ENCODE results near the gene LRFN3. TPM values are rescaled to one million over a fixed set of nuclear protein-coding genes. Genes with fewer than 3 reads are reported as not detected.

Gene LRFN3
- total RNA-seq, 4 donors from 2014 or later, result 12.1 to 48.6 (median 16.6) TPM

- H3K27ac ChIP-seq, result no peak overlapping the region
- H3K27me3 ChIP-seq, result peaks cover 50% of the 10 kb centered on the region
- H3K9me3 ChIP-seq, result no peaks in the 10 kb centered on the region
- no peaks in the 10 kb centered on the region for H3K36me3 ChIP-seq
- intact Hi-C loops (cut with DNase I; ENCODE audit: low total_unique reads), result loop anchor here (10.0 kb wide), 1 partner anchor 125 kb away; no protein-coding TSS in a partner anchor
- TF ChIP-seq POLR2A (IDR thresholded peaks at IDR 0.05) (no peak), POLR2AphosphoS5 (IDR thresholded peaks at IDR 0.05) (no peak), EP300 (IDR thresholded peaks at IDR 0.05; ENCODE audit: low read depth) (no peak), CTCF (IDR thresholded peaks at IDR 0.05) (no peak)
- DNase-seq, result no peak
- WGBS, 2 donors (ENCODE audit: low coverage in 1 of 2), result 60% methylated on average over 14 of the region's 20 CpGs; no CpG with 5 or more reads in 1 of the 2 donors
- H3K4me3 ChIP-seq, result no peak overlapping the region
- in situ Hi-C loops (cut with MboI; ENCODE audit: low pct_ligation_motif_present in 1 of 4, low pct_unique_long_range_greater_than_20kb in 1 of 4, low sequenced_read_pairs in 3 of 4), result no loop called here
- peaks cover 0 to 11% (median 4%) of the 10 kb centered on the region in 4 donors for H3K4me1 ChIP-seq
Measured at GRCh38 chr19:35959968-35960320, 23.8 kb downstream of the LRFN3 start.

- no peak overlapping the region for H3K27ac ChIP-seq
- no peak for DNase-seq
- no peaks in the 10 kb centered on the region for H3K36me3 ChIP-seq
- TF ChIP-seq POLR2A (IDR thresholded peaks at IDR 0.05) (no peak), EP300 (IDR thresholded peaks at IDR 0.05; ENCODE audit: low read depth) (no peak), CTCF (IDR thresholded peaks at IDR 0.05) (no peak), POLR2AphosphoS5 (IDR thresholded peaks at IDR 0.05) (no peak)
- in situ Hi-C loops (cut with MboI; ENCODE audit: low pct_ligation_motif_present in 1 of 4, low pct_unique_long_range_greater_than_20kb in 1 of 4, low sequenced_read_pairs in 3 of 4) (no loop called here), intact Hi-C loops (cut with DNase I; ENCODE audit: low total_unique reads) (no loop called here)
- WGBS, 2 donors (ENCODE audit: low coverage in 1 of 2), result 76 to 80% methylated on average over 5 to 7 of the region's 7 CpGs
- H3K9me3 ChIP-seq, result no peaks in the 10 kb centered on the region
- no peak overlapping the region for H3K4me3 ChIP-seq
- peaks cover 0 to 11% (median 4%) of the 10 kb centered on the region in 4 donors for H3K4me1 ChIP-seq
- H3K27me3 ChIP-seq, result peaks cover 50% of the 10 kb centered on the region
Measured at GRCh38 chr19:35960432-35960972, 24.3 kb downstream of the LRFN3 start.

GRCh38 chr19:35963514-35963913 lies 27.3 kb downstream of the LRFN3 start:
- no peak overlapping the region for H3K27ac ChIP-seq
- peaks cover 40% of the 10 kb centered on the region for H3K27me3 ChIP-seq
- DNase-seq, result no peak
- H3K4me3 ChIP-seq, result no peak overlapping the region
- H3K4me1 ChIP-seq, result peaks cover 0 to 11% (median 4%) of the 10 kb centered on the region in 4 donors
- intact Hi-C loops (cut with DNase I; ENCODE audit: low total_unique reads) (no loop called here), in situ Hi-C loops (cut with MboI; ENCODE audit: low pct_ligation_motif_present in 1 of 4, low pct_unique_long_range_greater_than_20kb in 1 of 4, low sequenced_read_pairs in 3 of 4) (no loop called here)
- no peaks in the 10 kb centered on the region for H3K36me3 ChIP-seq
- no peaks in the 10 kb centered on the region for H3K9me3 ChIP-seq
- WGBS, 2 donors (ENCODE audit: low coverage in 1 of 2), result 6 to 25% methylated on average over 3 to 9 of the region's 9 CpGs
- TF ChIP-seq EP300 (IDR thresholded peaks at IDR 0.05; ENCODE audit: low read depth) (no peak), CTCF (IDR thresholded peaks at IDR 0.05) (no peak), POLR2A (IDR thresholded peaks at IDR 0.05) (no peak), POLR2AphosphoS5 (IDR thresholded peaks at IDR 0.05) (no peak)

GRCh38 chr19:35966771-35967170 lies 30.6 kb downstream of the LRFN3 start:
- no peaks in the 10 kb centered on the region for H3K9me3 ChIP-seq
- no peak for DNase-seq
- H3K27ac ChIP-seq, result no peak overlapping the region
- 80% methylated on average over 3 of the region's 3 CpGs; no CpG with 5 or more reads in 1 of the 2 donors for WGBS, 2 donors (ENCODE audit: low coverage in 1 of 2)
- no peaks in the 10 kb centered on the region for H3K4me1 ChIP-seq
- no peak overlapping the region for H3K4me3 ChIP-seq
- TF ChIP-seq EP300 (IDR thresholded peaks at IDR 0.05; ENCODE audit: low read depth) (no peak), POLR2AphosphoS5 (IDR thresholded peaks at IDR 0.05) (no peak), POLR2A (IDR thresholded peaks at IDR 0.05) (no peak), CTCF (IDR thresholded peaks at IDR 0.05) (no peak)
- intact Hi-C loops (cut with DNase I; ENCODE audit: low total_unique reads) (no loop called here), in situ Hi-C loops (cut with MboI; ENCODE audit: low pct_ligation_motif_present in 1 of 4, low pct_unique_long_range_greater_than_20kb in 1 of 4, low sequenced_read_pairs in 3 of 4) (no loop called here)
- H3K36me3 ChIP-seq, result no peaks in the 10 kb centered on the region
- H3K27me3 ChIP-seq, result peaks cover 10% of the 10 kb centered on the region

Data from transverse colon (tissue), 4 donors.